Neural cell (in vitro differentiated cells): ENCODE measurements around the gene TYW1B.
"Not testable (repeated sequence)": the region's sequence is repeated elsewhere in the genome, so short reads cannot be mapped to it uniquely, and the experiment has no call there.

Experiments used
- EZH2 ChIP-seq: fragments of 200-600, 300-800 bp; shearing (Covaris generic), sonication (generic); IDR thresholded peaks from 2 replicates; pipeline ENCODE4 v1.6.1; 2014; ENCODE audit warnings: antibody characterized with exemption, low read length, borderline replicate concordance, mild to moderate bottlenecking; ENCODE audit not compliant: insufficient read depth, poor library complexity, severe bottlenecking
- POLR2AphosphoS5 ChIP-seq: IDR thresholded peaks from 2 replicates; pipeline ENCODE4 v1.6.1; 2012
- TAF1 ChIP-seq: IDR thresholded peaks from 2 replicates; pipeline ENCODE4 v1.6.1; 2012; ENCODE audit warnings: low read depth
- TF ChIP-seq, protein P1 (sequence below): fragments of 450-650 bp; IDR thresholded peaks from 2 replicates; pipeline ENCODE4 v1.5.1; 2014; ENCODE audit warnings: antibody characterized with exemption, mild to moderate bottlenecking, moderate library complexity; ENCODE audit not compliant: poor library complexity, severe bottlenecking

DNA sequence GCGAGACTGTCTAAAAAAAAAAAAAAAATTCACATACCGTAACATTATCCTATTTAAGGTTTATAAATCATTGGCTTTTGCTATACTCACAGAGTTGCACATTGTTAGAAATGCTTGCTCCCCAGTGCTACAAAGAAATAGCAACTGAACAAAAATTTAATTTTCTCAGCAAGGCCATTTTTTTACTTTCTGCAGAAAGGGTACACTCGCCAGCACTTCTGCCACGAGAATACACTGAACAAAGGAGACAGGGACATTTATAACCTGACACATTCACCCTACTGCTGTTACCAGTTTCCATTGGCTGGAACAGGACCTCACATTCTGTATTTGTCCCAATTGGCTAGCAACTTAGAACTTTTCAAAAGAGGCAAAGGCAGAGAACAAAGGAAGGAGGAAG, 92.1 kb downstream of the TYW1B start:
- TF ChIP-seq, protein P1, sequence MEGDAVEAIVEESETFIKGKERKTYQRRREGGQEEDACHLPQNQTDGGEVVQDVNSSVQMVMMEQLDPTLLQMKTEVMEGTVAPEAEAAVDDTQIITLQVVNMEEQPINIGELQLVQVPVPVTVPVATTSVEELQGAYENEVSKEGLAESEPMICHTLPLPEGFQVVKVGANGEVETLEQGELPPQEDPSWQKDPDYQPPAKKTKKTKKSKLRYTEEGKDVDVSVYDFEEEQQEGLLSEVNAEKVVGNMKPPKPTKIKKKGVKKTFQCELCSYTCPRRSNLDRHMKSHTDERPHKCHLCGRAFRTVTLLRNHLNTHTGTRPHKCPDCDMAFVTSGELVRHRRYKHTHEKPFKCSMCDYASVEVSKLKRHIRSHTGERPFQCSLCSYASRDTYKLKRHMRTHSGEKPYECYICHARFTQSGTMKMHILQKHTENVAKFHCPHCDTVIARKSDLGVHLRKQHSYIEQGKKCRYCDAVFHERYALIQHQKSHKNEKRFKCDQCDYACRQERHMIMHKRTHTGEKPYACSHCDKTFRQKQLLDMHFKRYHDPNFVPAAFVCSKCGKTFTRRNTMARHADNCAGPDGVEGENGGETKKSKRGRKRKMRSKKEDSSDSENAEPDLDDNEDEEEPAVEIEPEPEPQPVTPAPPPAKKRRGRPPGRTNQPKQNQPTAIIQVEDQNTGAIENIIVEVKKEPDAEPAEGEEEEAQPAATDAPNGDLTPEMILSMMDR, result not testable (repeated sequence)
- not testable (repeated sequence) for TF ChIP-seq TAF1, POLR2AphosphoS5, EZH2
